ENCODE results near the gene TGFA.

- TF ChIP-seq CTCF (IDR thresholded peaks at IDR 0.05) (peak; percentile 92), ZFX (IDR thresholded peaks at IDR 0.05; ENCODE audit: borderline replicate concordance) (no peak)
Observed at GRCh38 chr2:70553584-70554337, at the start of gene TGFA.
